ENCODE results near the gene CCDC192. TPM values are rescaled to one million over a fixed set of nuclear protein-coding genes. Genes with fewer than 3 reads are reported as not detected.

Gene CCDC192
- total and polyA plus RNA-seq, 2 donors (not counting 3 experiments of a cell fraction or from before 2014, with no cell fraction given), result not detected

DNA sequence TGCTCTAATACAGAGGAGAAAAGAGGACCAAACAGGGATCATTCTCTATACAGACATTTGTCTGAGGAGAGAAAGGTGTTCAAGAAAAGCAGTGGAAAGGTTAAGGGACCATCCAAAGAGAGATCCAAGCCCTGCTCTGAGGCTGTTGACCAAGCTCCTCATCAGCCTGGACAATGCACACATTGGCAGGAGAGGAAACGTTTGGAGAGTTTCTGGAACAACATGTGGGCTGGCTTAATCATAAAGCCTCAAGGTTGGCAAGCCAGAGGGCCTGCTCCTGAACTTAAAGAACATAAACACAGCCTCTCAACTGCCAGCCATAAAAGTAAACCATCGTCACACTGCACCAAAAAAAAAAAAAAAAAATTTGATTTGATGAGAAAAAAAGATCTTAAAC, 196.0 kb downstream of the CCDC192 start:
- no peak overlapping the region for H3K4me2 ChIP-seq (ENCODE audit: insufficient read depth, low read length)
- no peak for FAIRE-seq
- no peak overlapping the region for H3K4me3 ChIP-seq (replicated peaks in 1 of 3; ENCODE audit: insufficient read depth in 1 of 3, low read depth in 1 of 3, low read length in 3 of 3)
- H3K4me1 ChIP-seq (ENCODE audit: control insufficient read depth, extremely low read depth, insufficient read depth, low read length), result no peaks in the 10 kb centered on the region
- dilution Hi-C loops (cut with MboI; ENCODE audit: extremely low pct_ligation_motif_present, low sequenced_read_pairs) (no loop called here), intact Hi-C loops (cut with micrococcal nuclease) (no loop called here)
- no peak overlapping the region for H3K9ac ChIP-seq (replicated peaks; ENCODE audit: extremely low read depth, insufficient read depth, low read length)
- TF ChIP-seq, protein P1, sequence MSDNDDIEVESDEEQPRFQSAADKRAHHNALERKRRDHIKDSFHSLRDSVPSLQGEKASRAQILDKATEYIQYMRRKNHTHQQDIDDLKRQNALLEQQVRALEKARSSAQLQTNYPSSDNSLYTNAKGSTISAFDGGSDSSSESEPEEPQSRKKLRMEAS (IDR thresholded peaks at IDR 0.05; ENCODE audit: insufficient read depth, insufficient read length), result no peak
- TF ChIP-seq MYC (IDR thresholded peaks at IDR 0.05; ENCODE audit: low read depth, low read length) (no peak), POLR2A (IDR thresholded peaks at IDR 0.05; ENCODE audit: low read depth, low read length) (no peak), EZH2 (IDR thresholded peaks at IDR 0.05; ENCODE audit: borderline replicate concordance, low read depth, low read length, severe bottlenecking) (no peak), JUN (IDR thresholded peaks at IDR 0.05; ENCODE audit: borderline replicate concordance, insufficient read depth, insufficient read length, low read depth) (no peak), POLR2AphosphoS5 (IDR thresholded peaks at IDR 0.05; ENCODE audit: insufficient read depth, low read depth, low read length) (no peak), FOS (IDR thresholded peaks at IDR 0.05; ENCODE audit: borderline replicate concordance, insufficient read depth, low read length) (no peak), GATA2 (IDR thresholded peaks at IDR 0.05; ENCODE audit: insufficient read depth, insufficient read length, low read depth, low read length) (no peak)
- TF ChIP-seq, protein P2, sequence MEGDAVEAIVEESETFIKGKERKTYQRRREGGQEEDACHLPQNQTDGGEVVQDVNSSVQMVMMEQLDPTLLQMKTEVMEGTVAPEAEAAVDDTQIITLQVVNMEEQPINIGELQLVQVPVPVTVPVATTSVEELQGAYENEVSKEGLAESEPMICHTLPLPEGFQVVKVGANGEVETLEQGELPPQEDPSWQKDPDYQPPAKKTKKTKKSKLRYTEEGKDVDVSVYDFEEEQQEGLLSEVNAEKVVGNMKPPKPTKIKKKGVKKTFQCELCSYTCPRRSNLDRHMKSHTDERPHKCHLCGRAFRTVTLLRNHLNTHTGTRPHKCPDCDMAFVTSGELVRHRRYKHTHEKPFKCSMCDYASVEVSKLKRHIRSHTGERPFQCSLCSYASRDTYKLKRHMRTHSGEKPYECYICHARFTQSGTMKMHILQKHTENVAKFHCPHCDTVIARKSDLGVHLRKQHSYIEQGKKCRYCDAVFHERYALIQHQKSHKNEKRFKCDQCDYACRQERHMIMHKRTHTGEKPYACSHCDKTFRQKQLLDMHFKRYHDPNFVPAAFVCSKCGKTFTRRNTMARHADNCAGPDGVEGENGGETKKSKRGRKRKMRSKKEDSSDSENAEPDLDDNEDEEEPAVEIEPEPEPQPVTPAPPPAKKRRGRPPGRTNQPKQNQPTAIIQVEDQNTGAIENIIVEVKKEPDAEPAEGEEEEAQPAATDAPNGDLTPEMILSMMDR (IDR thresholded peaks at IDR 0.05; ENCODE audit: extremely low read depth in 1 of 2, insufficient read depth in 1 of 2, low read depth in 1 of 2, low read length in 2 of 2), result no peak
- no peak overlapping the region for H3K27ac ChIP-seq (ENCODE audit: insufficient read depth, low read depth, low read length)
- no peak for DNase-seq (ENCODE audit: low read depth, low spot score)
- no peak overlapping the region for H2AFZ ChIP-seq (ENCODE audit: low read depth, low read length)
- no TSS peak for BruUV-seq (replicated peaks)
- H3K36me3 ChIP-seq (ENCODE audit: control insufficient read depth in 2 of 2, extremely low read depth in 1 of 2, insufficient read depth in 2 of 2, low read length in 2 of 2), result no peaks in the 10 kb centered on the region
- H4K20me1 ChIP-seq (replicated peaks; ENCODE audit: control insufficient read depth, extremely low read depth, insufficient read depth, low read length), result no peaks in the 10 kb centered on the region
- H3K27me3 ChIP-seq (ENCODE audit: control insufficient read depth in 2 of 2, insufficient read depth in 2 of 2, low read length in 2 of 2), result no peaks in the 10 kb centered on the region
- ChIA-PET CTCF (interaction anchor here (1.2 to 1.8 kb wide), 5 partner anchors 11 to 335 kb away, joined by 3 to 10 read pairs (median 4); no protein-coding TSS in a partner anchor), POLR2A (no interaction called here)
- H3K9me1 ChIP-seq (replicated peaks; ENCODE audit: control insufficient read depth, extremely low read depth, insufficient read depth, low read length), result no peaks in the 10 kb centered on the region
- H3K9me3 ChIP-seq (replicated peaks; ENCODE audit: control insufficient read depth, insufficient read depth, low read length), result no peaks in the 10 kb centered on the region
- no peaks in the 10 kb centered on the region for H3K79me2 ChIP-seq (ENCODE audit: control insufficient read depth, insufficient read depth, low read length)

All from endothelial cell of umbilical vein (primary cell).